ENCODE measurements around the gene MNT. TPM values are rescaled to one million over a fixed set of nuclear protein-coding genes. Genes with fewer than 3 reads are reported as not detected.

MNT gene
- total RNA-seq, 1 experiment from 2014 or later: 38.9 TPM

DNA sequence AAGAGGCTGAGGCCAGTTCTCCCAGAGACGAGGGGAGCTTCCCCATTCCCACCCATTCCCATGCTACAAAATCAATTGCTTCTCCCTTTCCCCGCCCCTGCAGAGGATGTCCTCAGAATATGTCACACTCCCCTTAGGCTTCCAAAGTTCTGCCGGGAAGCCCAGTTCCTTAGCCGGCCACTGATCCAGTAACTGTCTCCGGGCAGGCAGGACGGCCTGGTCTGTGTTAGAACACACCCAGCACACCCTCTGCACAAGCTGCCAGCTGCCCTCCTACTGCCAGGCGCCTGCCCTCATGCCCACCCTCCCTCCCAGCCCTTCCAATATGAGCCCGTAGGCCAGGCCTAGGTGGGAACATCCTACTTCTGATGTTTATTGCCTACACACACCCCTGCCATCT is 32.5 kb downstream of the MNT start:
- no peak overlapping the region for H3K18ac ChIP-seq (ENCODE audit: insufficient read length, low read depth, low read length)
- H2BK20ac ChIP-seq (ENCODE audit: low read depth, low read length, poor library complexity, severe bottlenecking): no peak overlapping the region
- H2AFZ ChIP-seq (ENCODE audit: low read length): no peak overlapping the region
- no peaks in the 10 kb centered on the region for H3K27me3 ChIP-seq (ENCODE audit: insufficient read depth, low read length)
- no peak overlapping the region for H2BK15ac ChIP-seq (ENCODE audit: low read depth, low read length)
- H2BK120ac ChIP-seq (ENCODE audit: low read depth, low read length, poor library complexity, severe bottlenecking): no peak overlapping the region
- TF ChIP-seq, protein P1, sequence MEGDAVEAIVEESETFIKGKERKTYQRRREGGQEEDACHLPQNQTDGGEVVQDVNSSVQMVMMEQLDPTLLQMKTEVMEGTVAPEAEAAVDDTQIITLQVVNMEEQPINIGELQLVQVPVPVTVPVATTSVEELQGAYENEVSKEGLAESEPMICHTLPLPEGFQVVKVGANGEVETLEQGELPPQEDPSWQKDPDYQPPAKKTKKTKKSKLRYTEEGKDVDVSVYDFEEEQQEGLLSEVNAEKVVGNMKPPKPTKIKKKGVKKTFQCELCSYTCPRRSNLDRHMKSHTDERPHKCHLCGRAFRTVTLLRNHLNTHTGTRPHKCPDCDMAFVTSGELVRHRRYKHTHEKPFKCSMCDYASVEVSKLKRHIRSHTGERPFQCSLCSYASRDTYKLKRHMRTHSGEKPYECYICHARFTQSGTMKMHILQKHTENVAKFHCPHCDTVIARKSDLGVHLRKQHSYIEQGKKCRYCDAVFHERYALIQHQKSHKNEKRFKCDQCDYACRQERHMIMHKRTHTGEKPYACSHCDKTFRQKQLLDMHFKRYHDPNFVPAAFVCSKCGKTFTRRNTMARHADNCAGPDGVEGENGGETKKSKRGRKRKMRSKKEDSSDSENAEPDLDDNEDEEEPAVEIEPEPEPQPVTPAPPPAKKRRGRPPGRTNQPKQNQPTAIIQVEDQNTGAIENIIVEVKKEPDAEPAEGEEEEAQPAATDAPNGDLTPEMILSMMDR (conservative IDR thresholded peaks at IDR 0.05): no peak
- H3K14ac ChIP-seq (ENCODE audit: insufficient read depth, low read length): no peak overlapping the region
- H3K23ac ChIP-seq (ENCODE audit: insufficient read length, low read depth, low read length): no peak overlapping the region
- H3K23me2 ChIP-seq (ENCODE audit: insufficient read length, low read depth, low read length, poor library complexity, severe bottlenecking): no peaks in the 10 kb centered on the region
- H3K9me3 ChIP-seq (ENCODE audit: control insufficient read depth, low read depth, low read length): no peaks in the 10 kb centered on the region
- no peak overlapping the region for H3K9ac ChIP-seq (ENCODE audit: extremely low read depth, insufficient read length, low read length)
- no peak for DNase-seq
- H2BK5ac ChIP-seq (ENCODE audit: insufficient read length, low read length): no peak overlapping the region
- H3K4me3 Mint-ChIP-seq: no peak overlapping the region
- WGBS (ENCODE audit: extremely low coverage, insufficient read length, low lambda C conversion rate): no CpG with 5 or more reads among the region's 8 CpGs
- no peak overlapping the region for H4K8ac ChIP-seq (replicated peaks; ENCODE audit: insufficient read length, low read depth, low read length)
- H4K20me1 ChIP-seq (ENCODE audit: control insufficient read depth, insufficient read depth, insufficient read length): no peaks in the 10 kb centered on the region
- H3K27ac ChIP-seq (ENCODE audit: insufficient read length, low read depth, low read length): no peak overlapping the region
- H3T11ph ChIP-seq (ENCODE audit: low read length): no peak overlapping the region
- H3K4me1 ChIP-seq (ENCODE audit: insufficient read depth, low read length): no peaks in the 10 kb centered on the region
- no peaks in the 10 kb centered on the region for H3K9me3 Mint-ChIP-seq
- no peak overlapping the region for H2AK5ac ChIP-seq (ENCODE audit: insufficient read length, low read length)
- H4K5ac ChIP-seq (ENCODE audit: insufficient read length, low read depth, low read length): no peak overlapping the region
- peaks cover 15 to 18% of the 10 kb centered on the region in 2 experiments for H3K4me1 Mint-ChIP-seq
- no peak overlapping the region; a peak in 1 of 7 replicates for H3K27ac Mint-ChIP-seq
- no peak overlapping the region for H3K56ac ChIP-seq (ENCODE audit: insufficient read length, low read depth, low read length)
- H2BK12ac ChIP-seq (ENCODE audit: insufficient read length, low read depth, low read length): no peak overlapping the region
- H3K4me2 ChIP-seq (ENCODE audit: insufficient read depth, insufficient read length, low read length): no peak overlapping the region
- H3K4ac ChIP-seq (ENCODE audit: low read depth, low read length): no peak overlapping the region
- H4K91ac ChIP-seq (ENCODE audit: insufficient read length, low read depth, low read length): no peak overlapping the region
- H3K79me1 ChIP-seq (ENCODE audit: insufficient read depth, low read depth, low read length, poor library complexity, severe bottlenecking): no peaks in the 10 kb centered on the region
- H3K36me3 Mint-ChIP-seq (ENCODE audit: insufficient read depth in 1 of 3, low read depth in 3 of 3): peaks cover 0 to 19% (median 9%) of the 10 kb centered on the region in 3 experiments; a peak in 5 of 7 replicates
- H3K79me2 ChIP-seq (ENCODE audit: insufficient read depth, low read length): no peaks in the 10 kb centered on the region
- no peaks in the 10 kb centered on the region for H3K27me3 Mint-ChIP-seq (ENCODE audit: low read depth)

Data from H9 (cell line).